GM18909 (cell line): ENCODE measurements around the gene SHKBP1.

ENCODE experiments used
- ATAC-seq: cut with Tn5 transposase; IDR thresholded peaks from one replicate; pipeline ENCODE4 v1.9.1; 2021; ENCODE audit warnings: mild to moderate bottlenecking; ENCODE audit not compliant: unreplicated experiment, poor library complexity

The SHKBP1 gene

DNA sequence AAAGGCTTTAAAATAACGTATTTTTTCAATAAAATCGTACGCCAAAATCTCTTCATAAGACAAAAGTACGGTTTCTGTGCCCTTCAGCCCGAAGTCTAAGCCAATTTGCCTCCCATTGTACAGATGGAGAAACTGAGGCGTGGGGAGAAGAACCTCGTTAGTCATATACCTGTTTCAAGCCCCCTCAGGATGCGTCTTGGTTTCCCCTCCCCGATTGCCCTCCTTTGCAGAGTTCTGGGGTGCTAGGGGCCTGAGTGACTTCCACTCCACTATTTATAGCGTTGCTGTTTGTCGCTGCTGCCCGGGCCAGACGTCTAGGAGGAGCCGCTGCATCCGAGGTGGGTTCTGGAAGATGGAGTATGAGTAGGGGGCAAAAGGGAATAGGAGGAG lies 22.2 kb downstream of the SHKBP1 start:
- no peak for ATAC-seq

GRCh38 chr19:40599331-40599901 lies 22.7 kb downstream of the SHKBP1 start:
- ATAC-seq: no peak

- no peak for ATAC-seq
Measured at GRCh38 chr19:40599902-40600569, 23.4 kb downstream of the SHKBP1 start.

DNA sequence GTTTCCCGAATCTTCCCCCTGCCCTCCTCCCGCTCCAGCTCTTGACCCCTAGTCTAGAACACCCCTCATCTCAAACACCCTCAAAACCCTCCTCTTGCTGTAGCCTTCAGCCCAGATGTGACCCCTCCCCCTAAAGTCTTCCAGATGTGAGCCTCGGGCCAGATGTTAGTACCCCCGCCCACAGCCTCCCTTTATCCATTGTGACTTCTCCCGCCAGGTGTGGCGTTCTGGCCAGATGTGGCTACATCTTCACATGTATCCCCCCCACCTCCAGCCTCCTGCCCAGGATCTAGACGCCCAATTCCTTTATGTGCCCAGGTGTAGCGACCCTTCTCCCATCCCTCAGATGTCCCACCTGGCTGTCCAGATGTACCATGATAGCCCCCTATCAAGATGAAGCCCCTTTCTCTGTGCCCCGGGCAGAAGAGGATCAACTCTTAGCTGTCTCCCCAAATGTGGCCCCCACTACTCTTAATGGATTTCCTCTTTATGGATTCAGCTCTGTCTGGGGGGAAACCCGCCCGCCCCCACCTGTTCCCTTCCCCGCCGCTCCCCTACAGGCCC lies 24.0 kb downstream of the SHKBP1 start:
- no peak for ATAC-seq

- ATAC-seq: no peak
Measured at GRCh38 chr19:40601134-40601974, 24.7 kb downstream of the SHKBP1 start, which contains the start of gene LTBP4. Gene LTBP4, plus strand, starts transcription at chr19:40601369. Its CDS starts 19 bp downstream, at chr19:40601388.

GRCh38 chr19:40603071-40603388 lies 26.4 kb downstream of the SHKBP1 start:
- ATAC-seq: no peak

- peak; percentile 69 for ATAC-seq
Measured at GRCh38 chr19:40603389-40604170, 26.9 kb downstream of the SHKBP1 start.

- no peak for ATAC-seq
Measured at GRCh38 chr19:40604171-40604646, 27.5 kb downstream of the SHKBP1 start.

DNA sequence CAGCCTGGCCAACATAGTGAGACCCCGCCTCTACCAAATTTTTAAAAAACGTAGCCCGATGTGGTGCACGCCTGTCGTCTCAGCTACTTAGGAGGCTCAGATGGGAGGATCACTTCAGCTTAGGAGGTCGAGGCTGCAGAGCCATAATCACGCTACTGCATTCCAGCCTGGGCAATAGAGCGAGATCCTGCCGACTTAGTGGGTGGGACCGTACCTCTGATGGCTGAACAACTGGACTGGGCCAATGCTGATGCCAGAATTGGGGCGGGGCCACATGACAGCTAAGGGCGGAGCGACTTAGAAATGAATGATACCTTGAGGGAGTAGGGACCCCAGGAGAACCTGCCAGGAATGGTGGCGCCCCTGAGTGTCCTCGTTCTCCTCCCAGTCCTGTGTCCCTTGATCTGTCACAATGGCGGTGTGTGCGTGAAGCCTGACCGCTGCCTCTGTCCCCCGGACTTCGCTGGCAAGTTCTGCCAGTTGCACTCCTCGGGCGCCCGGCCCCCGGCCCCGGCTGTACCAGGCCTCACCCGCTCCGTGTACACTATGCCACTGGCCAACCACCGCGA lies 28.1 kb downstream of the SHKBP1 start:
- no peak for ATAC-seq

DNA sequence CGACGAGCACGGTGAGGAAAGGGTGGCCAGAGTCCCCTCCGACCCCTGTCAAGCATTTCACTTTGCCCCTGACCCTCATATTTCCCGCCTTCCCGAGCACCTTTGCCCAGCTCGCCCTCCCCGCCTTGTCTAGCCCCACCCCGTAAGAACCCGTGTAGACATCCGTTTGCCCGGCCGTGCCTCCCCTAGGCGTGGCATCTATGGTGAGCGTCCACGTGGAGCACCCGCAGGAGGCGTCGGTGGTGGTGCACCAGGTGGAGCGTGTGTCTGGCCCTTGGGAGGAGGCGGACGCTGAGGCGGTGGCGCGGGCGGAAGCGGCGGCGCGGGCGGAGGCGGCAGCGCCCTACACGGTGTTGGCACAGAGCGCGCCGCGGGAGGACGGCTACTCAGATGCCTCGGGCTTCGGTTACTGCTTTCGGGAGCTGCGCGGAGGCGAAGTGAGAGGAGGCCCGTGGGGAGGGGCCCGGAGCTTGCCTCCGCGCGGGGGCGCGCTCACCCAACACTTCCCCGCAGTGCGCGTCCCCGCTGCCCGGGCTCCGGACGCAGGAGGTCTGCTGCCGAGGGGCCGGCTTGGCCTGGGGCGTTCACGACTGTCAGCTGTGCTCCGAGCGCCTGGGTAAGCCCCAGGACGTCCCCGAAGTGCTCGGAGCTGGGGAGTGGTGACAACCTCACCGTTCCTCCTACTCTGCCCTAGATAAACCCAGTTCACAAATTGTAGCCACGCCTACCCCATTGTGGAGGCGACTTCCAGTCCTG lies 28.7 kb downstream of the SHKBP1 start:
- no peak for ATAC-seq

- no peak for ATAC-seq
Measured at GRCh38 chr19:40607311-40608239, 30.9 kb downstream of the SHKBP1 start.

GRCh38 chr19:40608240-40608621 lies 31.6 kb downstream of the SHKBP1 start:
- no peak for ATAC-seq

DNA sequence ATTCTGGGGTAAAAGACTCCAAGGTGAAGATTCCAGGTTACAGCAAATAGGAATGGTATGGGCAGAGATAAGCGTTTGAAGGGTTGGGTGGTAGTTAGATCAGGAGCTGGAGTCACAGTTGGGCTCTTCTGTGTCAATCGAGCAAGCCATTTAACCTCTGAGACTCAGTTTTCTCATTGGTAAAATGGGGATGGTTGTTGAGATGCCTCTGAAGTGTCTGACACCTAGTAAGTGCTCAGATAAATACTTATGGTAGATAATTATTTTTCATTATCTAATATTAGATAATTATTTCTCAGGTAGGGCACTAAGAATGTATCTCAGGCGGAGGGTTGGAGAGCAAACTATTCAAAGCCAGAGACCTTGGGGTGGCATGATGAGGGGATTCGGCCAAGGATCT lies 32.3 kb downstream of the SHKBP1 start:
- no peak for ATAC-seq

DNA sequence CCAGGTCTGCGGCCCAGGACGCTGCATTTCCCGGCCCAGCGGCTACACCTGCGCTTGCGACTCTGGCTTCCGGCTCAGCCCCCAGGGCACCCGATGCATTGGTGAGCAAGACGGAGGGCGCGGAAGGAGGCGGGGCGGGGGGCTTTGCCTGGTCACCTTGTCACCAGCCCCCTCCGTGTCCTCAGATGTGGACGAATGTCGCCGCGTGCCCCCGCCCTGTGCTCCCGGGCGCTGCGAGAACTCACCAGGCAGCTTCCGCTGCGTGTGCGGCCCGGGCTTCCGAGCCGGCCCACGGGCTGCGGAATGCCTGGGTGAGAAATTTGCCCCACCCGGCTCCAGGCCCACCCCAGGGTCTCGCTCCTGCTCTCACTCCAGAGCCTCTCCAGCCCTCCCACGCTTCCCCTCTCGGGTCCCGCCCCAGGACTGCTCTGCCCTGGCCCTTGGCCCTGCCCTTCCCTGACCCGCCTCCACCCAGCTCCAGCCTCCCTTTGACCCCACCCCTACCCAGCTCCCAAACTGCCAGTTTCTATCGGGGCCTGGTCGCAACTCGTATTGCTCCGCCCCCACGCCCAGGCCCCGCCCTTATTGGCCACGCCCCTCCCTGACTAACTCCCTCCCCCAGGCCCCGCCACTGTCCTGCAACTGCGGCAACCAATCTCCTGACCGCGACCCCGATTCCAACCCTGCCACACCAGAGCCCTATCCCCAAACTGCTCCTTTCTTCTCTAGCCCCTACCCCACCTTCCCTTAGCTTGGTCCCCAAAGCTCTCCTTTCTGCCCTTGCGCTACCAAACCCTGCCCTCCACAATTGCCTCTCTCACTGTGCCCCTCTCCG lies 33.1 kb downstream of the SHKBP1 start:
- ATAC-seq: peak; percentile 62

- ATAC-seq: peak; percentile 2
Measured at GRCh38 chr19:40610396-40611064, 33.9 kb downstream of the SHKBP1 start.

GRCh38 chr19:40611096-40611495 lies 34.4 kb downstream of the SHKBP1 start:
- no peak for ATAC-seq
